ENCODE results near the gene NTF4.
"Not testable (repeated sequence)": the region's sequence is repeated elsewhere in the genome, so short reads cannot be mapped to it uniquely, and the experiment has no call there.

The NTF4 gene

GRCh38 chr19:49086296-49086695, 21.7 kb upstream of the NTF4 start:
- no peak for DNase-seq

- no peak for DNase-seq
These were observed 21.2 kb upstream of the NTF4 start for GRCh38 chr19:49085868-49086232.

- peak; percentile 99 for DNase-seq
These were observed 20.6 kb upstream of the NTF4 start, which contains the start of gene SNRNP70 for GRCh38 chr19:49085020-49085867. TSS of gene SNRNP70 (plus strand) at chr19:49085451. CDS start at chr19:49086415, 964 bp downstream.

- DNase-seq = no peak
These were observed 19.8 kb upstream of the NTF4 start for GRCh38 chr19:49084206-49085019.

DNA sequence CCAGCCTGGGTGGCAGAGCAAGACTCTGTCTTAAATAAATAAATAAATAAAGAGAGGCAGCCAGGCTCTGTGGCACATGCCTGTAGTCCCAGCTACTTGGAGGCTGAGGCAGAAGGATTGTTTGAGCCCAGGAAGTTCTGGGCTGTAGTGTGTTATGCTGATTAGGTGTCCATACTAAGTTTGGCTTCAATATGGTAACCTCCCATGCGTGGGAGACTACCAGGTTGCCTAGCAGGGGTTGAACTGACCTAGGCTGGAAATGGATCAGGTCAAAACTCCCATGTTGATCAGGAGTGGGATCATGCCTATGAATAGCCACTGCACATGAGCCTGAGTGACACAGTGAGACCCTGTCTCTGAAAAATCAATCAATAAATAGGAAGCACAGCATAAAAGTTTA, 16.7 kb upstream of the NTF4 start:
- DNase-seq = no peak

- no peak for DNase-seq
These were observed 15.8 kb upstream of the NTF4 start for GRCh38 chr19:49080392-49080791.

DNA sequence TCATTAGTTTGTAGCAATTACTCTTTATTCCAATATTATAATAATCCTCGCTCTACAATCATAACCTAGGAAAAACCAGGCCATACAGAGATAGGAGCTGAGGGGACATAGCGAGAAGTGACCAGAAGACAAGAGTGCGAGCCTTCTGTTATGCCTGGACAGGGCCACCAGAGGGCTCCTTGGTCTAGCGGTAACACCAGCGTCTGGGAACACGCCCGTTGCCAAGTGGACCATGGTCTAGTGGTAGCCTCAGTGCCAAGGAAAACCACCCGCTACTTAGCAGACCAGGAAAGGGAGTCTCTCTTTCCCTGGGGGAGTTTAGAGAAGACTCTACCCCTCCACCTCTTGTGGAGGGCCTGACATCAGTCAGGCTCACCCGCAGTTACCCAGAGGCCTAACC, 10.3 kb upstream of the NTF4 start:
- DNase-seq = not testable (repeated sequence)

GRCh38 chr19:49073514-49074378, 9.1 kb upstream of the NTF4 start:
- no peak for DNase-seq

DNA sequence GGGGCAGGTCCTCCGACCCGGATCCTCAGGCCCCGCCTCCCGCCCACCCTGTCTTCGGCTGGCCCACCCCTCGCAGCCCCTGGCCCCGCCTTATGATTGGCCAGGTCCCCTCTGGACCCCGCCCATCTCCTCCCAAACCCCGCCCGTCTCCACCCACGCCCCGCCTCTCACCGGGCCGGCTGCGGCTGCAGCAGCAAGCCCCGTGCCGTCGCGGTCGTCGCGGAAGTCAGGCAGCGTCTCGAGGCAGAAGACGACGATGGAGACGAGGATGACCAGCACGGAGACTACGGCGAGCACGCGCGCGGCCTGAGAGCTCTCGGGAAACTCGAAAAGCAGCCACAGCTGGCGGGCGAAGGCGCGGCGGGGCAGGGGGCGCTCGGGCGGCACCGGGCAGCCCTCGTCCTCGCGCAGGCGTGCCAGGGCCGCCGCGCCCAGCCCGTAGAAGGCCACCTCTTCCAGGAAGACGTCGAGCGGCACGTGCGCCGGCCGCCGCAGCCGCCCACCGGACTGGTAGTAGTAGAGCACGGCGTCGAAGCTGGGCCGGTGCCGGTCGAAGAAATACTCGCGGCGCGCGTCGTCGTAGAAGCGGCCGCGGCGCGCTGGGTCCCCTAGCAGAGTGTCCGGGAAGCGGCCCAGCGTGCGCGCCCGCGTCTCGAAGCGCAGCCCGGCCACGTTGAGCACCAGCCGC, 7.4 kb upstream of the NTF4 start:
- no peak for DNase-seq

- no peak for DNase-seq
These were observed 5.8 kb upstream of the NTF4 start for GRCh38 chr19:49070416-49070815.

DNA sequence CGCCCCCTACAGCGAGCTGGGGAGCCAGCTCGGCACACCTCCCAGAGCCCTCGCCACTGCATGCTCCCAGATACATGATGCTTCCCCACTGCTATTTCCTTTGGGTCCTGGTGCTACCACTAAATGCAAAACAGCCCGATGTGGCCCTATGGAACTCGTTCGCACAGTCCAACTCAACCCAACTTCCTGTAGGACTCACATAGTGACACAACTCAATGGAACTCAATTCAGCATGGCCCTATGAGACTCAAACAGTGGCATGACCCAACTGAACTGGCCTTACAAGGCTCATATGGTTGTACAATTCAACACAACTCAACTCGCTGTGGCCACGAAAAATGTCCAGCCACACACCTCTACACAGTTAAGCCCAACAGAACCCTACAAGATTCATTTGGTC, 4.4 kb upstream of the NTF4 start:
- no peak for DNase-seq

GRCh38 chr19:49067554-49067953, 2.9 kb upstream of the NTF4 start:
- DNase-seq = peak; percentile 62

DNA sequence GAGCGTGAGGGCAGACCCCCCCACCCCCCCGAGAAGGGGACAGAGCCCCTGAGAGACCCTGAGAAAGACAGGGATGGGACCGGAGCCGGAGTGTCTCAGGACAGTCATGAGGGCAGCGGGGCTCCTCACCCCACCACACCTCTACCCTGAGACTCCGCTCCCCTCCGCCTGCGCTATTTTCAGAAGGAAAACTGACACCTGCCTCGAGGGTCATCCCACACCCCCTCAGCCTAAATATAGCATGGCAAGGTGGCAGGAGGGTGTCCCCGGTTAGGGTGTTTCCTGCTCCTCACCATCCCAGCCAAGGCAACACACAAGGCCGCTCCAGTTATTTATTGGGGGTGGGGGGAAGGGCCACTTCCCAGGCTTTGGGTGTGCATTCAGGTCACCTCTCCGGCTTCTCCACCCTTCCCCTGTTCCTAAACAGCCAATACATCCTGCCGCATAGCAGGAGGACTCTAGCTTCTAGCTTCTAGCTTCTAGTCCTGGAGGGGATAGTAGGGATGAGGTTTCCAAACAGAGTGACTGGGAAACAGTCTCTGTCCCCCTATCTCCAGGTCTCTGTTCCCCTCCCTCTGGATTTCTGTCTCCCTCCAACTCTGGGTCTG, 1.4 kb upstream of the NTF4 start:
- no peak for DNase-seq

- DNase-seq = no peak
These were observed 489 bp downstream of the NTF4 start for GRCh38 chr19:49064029-49064629.

DNA sequence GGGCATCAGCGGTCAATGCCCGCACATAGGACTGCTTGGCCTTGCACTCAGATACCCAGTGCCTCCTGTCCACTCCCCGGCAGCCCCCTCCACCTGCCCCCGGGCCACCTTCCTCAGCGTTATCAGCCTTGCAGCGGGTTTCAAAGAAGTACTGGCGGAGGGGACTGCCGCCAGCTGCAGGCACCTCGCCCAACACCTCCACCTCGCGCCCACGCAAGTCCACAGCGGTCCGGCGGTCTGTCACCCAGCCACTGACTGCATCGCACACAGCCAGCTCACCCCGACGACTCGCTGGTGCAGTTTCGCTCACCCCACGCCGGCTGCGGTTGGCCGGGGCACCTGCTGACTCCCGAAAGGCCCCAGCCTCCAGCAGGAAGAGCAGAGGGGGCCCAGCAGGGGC, 3.2 kb downstream of the NTF4 start:
- no peak for DNase-seq

- DNase-seq = no peak
These were observed 3.6 kb downstream of the NTF4 start for GRCh38 chr19:49061000-49061399.

DNA sequence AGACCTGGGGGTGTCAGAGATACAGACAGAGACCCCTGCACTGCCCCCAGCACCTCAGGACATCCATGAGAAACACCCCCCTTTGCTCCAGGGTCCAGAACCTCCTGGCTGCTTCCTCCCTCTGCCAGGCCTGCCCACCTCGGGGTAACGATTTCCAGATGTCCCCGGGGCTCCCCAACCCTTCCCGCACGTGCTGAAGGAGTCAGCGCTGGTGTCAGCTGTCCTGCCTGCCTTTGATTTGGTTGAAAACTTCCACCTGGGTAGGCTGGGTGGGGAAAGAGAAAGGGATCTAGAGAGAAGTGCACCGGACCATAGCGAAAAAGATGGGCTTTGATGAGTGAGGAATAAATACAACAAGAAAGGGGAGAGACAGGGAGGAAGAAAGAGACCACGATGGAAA, 5.6 kb downstream of the NTF4 start:
- no peak for DNase-seq

- no peak for DNase-seq
These were observed 6.1 kb downstream of the NTF4 start for GRCh38 chr19:49058562-49058961.

GRCh38 chr19:49057636-49058234, 6.9 kb downstream of the NTF4 start, which contains the start of gene CGB7:
TSS of gene CGB7 (minus strand) at chr19:49057749. CDS start at chr19:49055375, 2,374 bp downstream.
- DNase-seq = no peak

- not testable (repeated sequence) for DNase-seq
These were observed 7.6 kb downstream of the NTF4 start for GRCh38 chr19:49056902-49057596.

All from NCI-H2171 (cell line).